Psoas muscle (tissue), 8 donors: ENCODE data around the gene TRABD. TPM values are rescaled to one million over a fixed set of nuclear protein-coding genes. Genes with fewer than 3 reads are reported as not detected.

ENCODE experiments used
- ATAC-seq, 4 donors: fragments of 200-7000 bp; cut with Tn5 transposase; one replicate each; pipeline ENCODE4 v1.9.1; 2020; ENCODE audit warnings: moderate library complexity in 3 of 4, mild to moderate bottlenecking in 2 of 4
- DNase-seq, 2 donors: peaks; one replicate each; pipeline ENCODE4 v3.0.0-alpha.2; 2020
- H3K27ac ChIP-seq: fragments of 200-600 bp; one replicate; pipeline ENCODE4 v1.8.0; 2022
- H3K27me3 ChIP-seq, 3 donors: fragments of 200-600 bp in 1 of 3; one replicate each; pipeline versions ENCODE4 v1.6.1 to v1.8.0; 2013 to 2022; ENCODE audit warnings: low read length in 2 of 3, mild to moderate bottlenecking in 2 of 3, moderate library complexity in 1 of 3; ENCODE audit not compliant: insufficient read depth in 3 of 3
- H3K36me3 ChIP-seq, 2 donors: fragments of 200-600 bp in 1 of 2; one replicate each; pipeline versions ENCODE4 v1.6.1 to v1.8.0; 2013 to 2022; ENCODE audit warnings: low read depth in 1 of 2, mild to moderate bottlenecking in 1 of 2, moderate library complexity in 1 of 2; ENCODE audit not compliant: insufficient read depth in 1 of 2
- H3K4me1 ChIP-seq: fragments of 200-600 bp; one replicate; pipeline ENCODE4 v1.8.0; 2022
- H3K4me3 ChIP-seq: fragments of 200-600 bp; one replicate; pipeline ENCODE4 v1.8.0; 2022; ENCODE audit warnings: mild to moderate bottlenecking
- H3K9me3 ChIP-seq: fragments of 200-600 bp; one replicate; pipeline ENCODE4 v1.8.0; 2022
- WGBS, 3 donors: extraction: QIAGEN DNeasy Blood & Tissue Kit; methylation state at CpG; one replicate each; pipeline versions ENCODE4 v1.1.6 to v1.1.7; 2013; 5-methylcytosine and 5-hydroxymethylcytosine counted together
- intact Hi-C, 2 donors: fragments of 100-400 bp; cut with DNase I; formaldehyde crosslinking; loops; one replicate each; pipeline versions ENCODE4 v1.11.0 to v1.14.2; 2022
- polyA plus RNA-seq, 3 donors: library from polyadenylated mRNA; stranded (reverse); fragments of 200-250 nt; gene quantifications; one replicate each; pipeline ENCODE4 v1.2.3, GENCODE V29; 2013
- total RNA-seq, 4 donors: library from RNA; stranded (reverse); fragmentation: NEBNext Ultra II Directional in 2 of 4; extraction: Animal tissue kit (Norgen Biotek cat#: 25700) in 2 of 4; gene quantifications; one replicate each; pipeline versions ENCODE4 v1.2.1 to v1.2.4, GENCODE V29; 2021 to 2023
- TF ChIP-seq, protein P1 (sequence below): fragments of 200-600 bp; IDR thresholded peaks from one replicate; pipeline ENCODE4 v1.8.0; 2022; ENCODE audit warnings: antibody characterized with exemption
- donor health status: healthy with polysubstance abuse.
- donor health status: DM: no; HTN: no; CAD: no; lungs with moderate emphysema.
- donor health status: Bipolar disorder and iron deficiency.
- donor health status: healthy.
- donor health status: DM: yes; HTN: yes; CAD: no.
- donor health status: DM: no; HTN: no; CAD: no.
- donor health status: DM: no; HTN: no; CAD: no.
- donor health status: DM: yes; HTN: yes; CAD: no.

The TRABD gene
- total and polyA plus RNA-seq, 7 donors = 19.9 to 52.1 (median 29.5) TPM

DNA sequence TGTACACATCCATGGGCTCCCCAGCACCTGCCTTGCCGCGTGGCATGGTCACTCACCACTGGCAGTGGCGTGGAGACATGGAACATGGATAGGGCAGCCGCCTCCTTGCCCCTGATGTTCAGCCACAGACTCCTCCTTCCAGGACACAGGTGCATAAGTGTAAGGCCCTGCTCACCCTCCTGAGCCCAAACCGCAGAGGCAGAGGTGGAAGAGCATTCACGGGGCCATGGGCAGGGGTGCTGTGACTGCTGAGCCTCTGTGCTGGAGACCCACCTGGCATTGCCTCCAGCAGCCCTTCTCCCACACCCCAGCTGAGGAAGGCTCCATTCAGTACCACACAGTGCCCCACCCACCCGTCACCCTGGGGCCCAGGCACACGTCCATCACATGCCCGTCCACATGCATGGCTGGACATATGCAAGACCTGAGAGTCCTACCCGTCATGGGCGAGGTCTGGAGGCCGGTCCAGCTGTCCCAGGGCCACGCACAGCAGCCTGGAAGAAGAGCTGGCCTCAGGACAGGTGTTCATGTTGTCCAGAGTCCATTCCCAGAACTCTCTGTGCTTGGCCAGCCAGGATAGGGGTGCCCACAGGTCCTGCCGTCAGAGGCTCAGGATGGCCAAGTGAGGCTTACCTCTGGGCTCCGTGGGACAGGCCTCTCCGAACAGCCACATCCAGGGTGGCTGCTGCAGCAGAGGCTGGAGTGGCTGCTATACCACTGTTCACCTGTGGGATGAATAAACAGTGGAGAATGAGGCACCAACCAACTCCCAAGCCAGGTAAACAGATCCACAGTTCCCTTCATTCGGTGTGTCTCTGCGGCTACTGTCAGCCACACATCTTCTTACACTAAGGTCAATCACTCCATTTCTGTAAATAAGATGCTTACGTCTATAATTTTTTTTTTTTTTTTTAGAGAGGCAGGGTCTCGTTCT lies 60.8 kb downstream of the TRABD start:
- H3K36me3 ChIP-seq = peaks cover 0 to 37% of the 10 kb centered on the region in 2 donors
- peaks cover 51% of the 10 kb centered on the region for H3K4me1 ChIP-seq
- peak overlapping the region; percentile 95 for H3K27ac ChIP-seq
- no peaks in the 10 kb centered on the region for H3K27me3 ChIP-seq
- no peak for ATAC-seq
- TF ChIP-seq, protein P1, sequence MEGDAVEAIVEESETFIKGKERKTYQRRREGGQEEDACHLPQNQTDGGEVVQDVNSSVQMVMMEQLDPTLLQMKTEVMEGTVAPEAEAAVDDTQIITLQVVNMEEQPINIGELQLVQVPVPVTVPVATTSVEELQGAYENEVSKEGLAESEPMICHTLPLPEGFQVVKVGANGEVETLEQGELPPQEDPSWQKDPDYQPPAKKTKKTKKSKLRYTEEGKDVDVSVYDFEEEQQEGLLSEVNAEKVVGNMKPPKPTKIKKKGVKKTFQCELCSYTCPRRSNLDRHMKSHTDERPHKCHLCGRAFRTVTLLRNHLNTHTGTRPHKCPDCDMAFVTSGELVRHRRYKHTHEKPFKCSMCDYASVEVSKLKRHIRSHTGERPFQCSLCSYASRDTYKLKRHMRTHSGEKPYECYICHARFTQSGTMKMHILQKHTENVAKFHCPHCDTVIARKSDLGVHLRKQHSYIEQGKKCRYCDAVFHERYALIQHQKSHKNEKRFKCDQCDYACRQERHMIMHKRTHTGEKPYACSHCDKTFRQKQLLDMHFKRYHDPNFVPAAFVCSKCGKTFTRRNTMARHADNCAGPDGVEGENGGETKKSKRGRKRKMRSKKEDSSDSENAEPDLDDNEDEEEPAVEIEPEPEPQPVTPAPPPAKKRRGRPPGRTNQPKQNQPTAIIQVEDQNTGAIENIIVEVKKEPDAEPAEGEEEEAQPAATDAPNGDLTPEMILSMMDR = no peak
- no peak for DNase-seq
- H3K4me3 ChIP-seq = no peak overlapping the region
- no peaks in the 10 kb centered on the region for H3K9me3 ChIP-seq
- 60 to 79% (median 70%) methylated on average over 20 of the region's 20 CpGs for WGBS, 3 donors
- intact Hi-C loops = no loop called here

DNA sequence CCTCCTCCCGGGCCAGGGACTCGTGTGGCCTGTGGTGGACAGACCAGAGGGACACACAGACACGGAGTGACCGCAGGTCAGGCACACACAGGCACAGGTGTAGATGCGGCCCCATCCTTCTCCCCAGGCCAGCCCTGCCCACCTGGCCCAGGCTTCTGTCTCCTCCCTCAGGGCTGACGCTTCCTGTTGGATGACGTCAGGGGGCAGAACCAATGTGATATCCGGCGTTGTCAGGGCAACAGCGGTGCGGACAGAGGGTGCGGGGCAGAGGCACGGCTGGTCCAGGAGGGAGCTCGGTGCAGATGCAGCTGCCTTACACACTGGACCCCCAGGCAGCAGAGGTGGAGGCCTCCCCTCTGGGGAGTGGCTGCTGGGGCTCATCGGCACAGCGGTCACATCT lies 62.0 kb downstream of the TRABD start:
- DNase-seq = peak in 1 of 2 donors; percentile 67
- H3K4me1 ChIP-seq = peaks cover 39% of the 10 kb centered on the region
- WGBS, 3 donors = 37 to 39% (median 38%) methylated on average over 16 of the region's 16 CpGs
- H3K4me3 ChIP-seq = no peak overlapping the region
- intact Hi-C loops = no loop called here
- H3K9me3 ChIP-seq = no peaks in the 10 kb centered on the region
- H3K36me3 ChIP-seq = peaks cover 0 to 41% of the 10 kb centered on the region in 2 donors
- no peak overlapping the region for H3K27ac ChIP-seq
- no peaks in the 10 kb centered on the region for H3K27me3 ChIP-seq
- ATAC-seq = no peak
- TF ChIP-seq, protein P1 = no peak

DNA sequence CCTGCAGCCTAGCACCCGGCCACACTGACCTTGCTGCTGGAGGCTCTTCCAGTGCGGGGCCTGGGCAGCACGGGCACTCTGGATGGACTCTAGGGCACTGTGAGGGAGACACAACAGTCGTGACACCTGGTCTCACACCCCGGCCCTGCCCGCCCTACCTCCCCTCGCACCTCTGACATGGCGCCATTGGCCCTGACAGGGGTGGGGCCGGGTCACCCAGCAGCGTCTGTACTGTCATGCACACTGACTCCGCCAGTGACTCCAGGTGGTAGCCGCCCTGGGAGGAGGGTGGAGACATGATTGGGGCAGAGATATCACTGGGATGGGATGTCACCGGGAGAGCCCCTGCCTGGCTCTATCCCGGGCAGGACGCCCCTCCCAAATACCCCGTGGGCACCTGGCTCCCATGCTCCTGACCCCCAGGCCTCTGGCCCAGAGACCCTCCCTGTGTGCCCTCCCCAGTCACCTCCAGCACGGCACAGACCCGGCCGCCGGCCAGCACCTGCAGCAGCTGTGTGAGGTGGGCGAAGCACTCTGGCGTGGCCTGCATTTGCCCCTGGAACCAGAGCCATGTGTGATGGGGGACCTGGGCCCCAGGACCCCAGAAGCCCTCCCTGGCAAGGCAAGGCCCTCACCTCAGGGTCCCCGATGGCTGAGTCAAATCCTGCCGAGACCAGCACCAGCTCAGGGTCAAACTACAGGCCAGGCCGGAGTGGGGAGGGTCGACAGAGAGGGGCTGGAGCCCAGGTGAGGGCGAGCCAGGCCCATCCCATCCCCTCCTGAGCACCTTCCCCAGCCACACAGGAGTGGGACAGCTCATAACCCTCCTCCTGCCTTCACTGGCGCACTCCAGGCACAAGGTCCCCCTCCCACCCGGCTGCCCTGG lies 62.7 kb downstream of the TRABD start:
- Histone ChIP-seq H3K9me3 (no peaks in the 10 kb centered on the region), H3K4me1 (peaks cover 32% of the 10 kb centered on the region), H3K36me3 (peaks cover 0 to 46% of the 10 kb centered on the region in 2 donors), H3K4me3 (no peak overlapping the region), H3K27me3 (no peaks in the 10 kb centered on the region), H3K27ac (no peak overlapping the region)
- intact Hi-C loops = no loop called here
- DNase-seq (peak in 1 of 2 donors; percentile 56), ATAC-seq (no peak)
- TF ChIP-seq, protein P1 = no peak
- WGBS, 3 donors = 79 to 87% (median 82%) methylated on average over 22 to 29 of the region's 29 CpGs

Other genes starting within 250 kb of the TRABD start
- gene PIM3, start 225.1 kb upstream of the TRABD start, total RNA-seq = 100 to 1,000 TPM in 2 of 4 donors, 10 to 100 TPM in 2; 40.5 to 128 (median 84.5) TPM
- gene PIM3, start 225.1 kb upstream of the TRABD start, polyA plus RNA-seq = 10 to 100 TPM; 66.4 to 84.5 (median 79.0) TPM
- not detected for gene IL17REL, start 173.1 kb upstream of the TRABD start, total RNA-seq
- gene IL17REL, start 173.1 kb upstream of the TRABD start, polyA plus RNA-seq = not detected
- not detected for gene TTLL8, start 127.6 kb upstream of the TRABD start, total RNA-seq
- gene TTLL8, start 127.6 kb upstream of the TRABD start, polyA plus RNA-seq = not detected
- gene MLC1, start 100.5 kb upstream of the TRABD start, total RNA-seq = not detected
- gene MLC1, start 100.5 kb upstream of the TRABD start, polyA plus RNA-seq = under 1 TPM in 1 of 3 donors, not detected in 2; under 0.01 TPM
- under 1 TPM in 2 of 4 donors, not detected in 2; 0.07 to 0.39 TPM for gene MOV10L1, start 95.9 kb upstream of the TRABD start, total RNA-seq
- under 1 TPM in 1 of 3 donors, not detected in 2; 0.05 TPM for gene MOV10L1, start 95.9 kb upstream of the TRABD start, polyA plus RNA-seq
- gene PANX2, start 15.2 kb upstream of the TRABD start, total RNA-seq = under 1 TPM in 3 of 4 donors, not detected in 1; 0.16 to 0.69 (median 0.25) TPM
- under 1 TPM; 0.03 to 0.09 (median 0.04) TPM for gene PANX2, start 15.2 kb upstream of the TRABD start, polyA plus RNA-seq
- gene SELENOO, start 15.1 kb downstream of the TRABD start, total RNA-seq = 10 to 100 TPM in 3 of 4 donors, 1 to 10 TPM in 1; 10.0 to 26.6 (median 15.9) TPM
- gene SELENOO, start 15.1 kb downstream of the TRABD start, polyA plus RNA-seq = 10 to 100 TPM; 18.0 to 22.3 (median 20.6) TPM
- gene TUBGCP6, start 59.1 kb downstream of the TRABD start, total RNA-seq = 10 to 100 TPM; 18.0 to 21.8 (median 19.0) TPM
- gene TUBGCP6, start 59.1 kb downstream of the TRABD start, polyA plus RNA-seq = 10 to 100 TPM in 2 of 3 donors, 1 to 10 TPM in 1; 9.5 to 11.2 (median 10.6) TPM
- gene HDAC10, start 65.4 kb downstream of the TRABD start, total RNA-seq = 10 to 100 TPM; 13.5 to 19.4 (median 15.3) TPM
- 1 to 10 TPM; 4.3 to 5.3 (median 5.1) TPM for gene HDAC10, start 65.4 kb downstream of the TRABD start, polyA plus RNA-seq
- gene MAPK12, start 75.8 kb downstream of the TRABD start, total RNA-seq = 100 to 1,000 TPM; 107 to 178 (median 145) TPM
- gene MAPK12, start 75.8 kb downstream of the TRABD start, polyA plus RNA-seq = 100 to 1,000 TPM in 2 of 3 donors, 10 to 100 TPM in 1; 57.4 to 148 (median 131) TPM
- gene MAPK11, start 84.5 kb downstream of the TRABD start, total RNA-seq = 1 to 10 TPM; 4.4 to 6.3 (median 5.4) TPM
- gene MAPK11, start 84.5 kb downstream of the TRABD start, polyA plus RNA-seq = 1 to 10 TPM; 1.7 to 5.3 (median 4.0) TPM
- gene PLXNB2, start 121.7 kb downstream of the TRABD start, total RNA-seq = 10 to 100 TPM; 13.6 to 43.7 (median 15.0) TPM
- 10 to 100 TPM in 1 of 3 donors, 1 to 10 TPM in 2; 3.9 to 11.6 (median 5.8) TPM for gene PLXNB2, start 121.7 kb downstream of the TRABD start, polyA plus RNA-seq
- gene DENND6B, start 141.1 kb downstream of the TRABD start, total RNA-seq = 1 to 10 TPM in 2 of 4 donors, under 1 TPM in 2; 0.57 to 1.6 (median 0.94) TPM
- gene DENND6B, start 141.1 kb downstream of the TRABD start, polyA plus RNA-seq = under 1 TPM; 0.46 to 0.93 (median 0.81) TPM
- 10 to 100 TPM; 36.6 to 48.2 (median 42.5) TPM for gene PPP6R2, start 157.4 kb downstream of the TRABD start, total RNA-seq
- gene PPP6R2, start 157.4 kb downstream of the TRABD start, polyA plus RNA-seq = 10 to 100 TPM; 31.6 to 43.7 (median 32.1) TPM